ENCODE data around the gene TMEM217. TPM values are rescaled to one million over a fixed set of nuclear protein-coding genes. Genes with fewer than 3 reads are reported as not detected.

The TMEM217 gene
- 7.8 and 10.1 TPM in 2 replicates for total RNA-seq

DNA sequence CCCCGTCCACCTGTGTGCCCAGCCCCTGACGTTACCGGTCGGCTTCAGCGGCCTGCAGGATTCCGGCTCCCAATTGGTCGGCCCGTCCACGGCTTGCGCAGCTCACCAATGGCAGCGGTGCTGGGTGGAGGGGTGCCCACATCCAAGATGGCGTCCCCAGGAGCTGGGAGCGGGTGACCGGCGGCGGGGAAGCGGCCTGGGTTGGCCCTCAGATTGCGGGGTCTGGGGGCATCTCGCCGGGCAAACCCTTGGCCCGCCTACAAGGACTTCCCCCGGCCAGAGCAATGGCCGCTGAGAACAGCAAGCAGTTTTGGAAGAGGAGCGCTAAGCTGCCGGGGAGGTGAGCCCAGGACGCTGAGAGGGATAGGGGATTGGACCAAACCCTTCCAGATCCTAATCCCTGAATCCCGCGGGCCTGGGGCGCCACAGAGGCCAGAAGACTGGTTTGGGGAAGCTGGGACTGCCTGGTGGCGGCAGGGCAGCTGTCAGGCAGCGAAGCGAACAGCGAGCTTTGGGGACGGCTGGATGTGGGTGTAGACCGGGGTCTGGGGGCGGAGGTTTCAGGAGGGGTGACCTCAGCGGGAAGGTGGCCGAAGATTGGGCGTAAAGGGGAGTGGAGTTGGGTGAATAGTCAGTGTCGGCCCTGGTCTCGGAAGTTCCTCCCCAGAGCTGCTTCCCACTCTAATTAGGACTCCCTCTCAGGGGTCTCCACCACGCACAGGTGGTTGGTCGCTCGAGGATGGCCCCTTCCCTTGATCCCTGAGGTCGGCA, at the start of gene TMEM217, which contains the start of gene TBC1D22B:
TSS of gene TMEM217 (minus strand) at position 511 of the 771 bp plus-strand sequence. CDS start 39,114 bp downstream, outside the sequence.
TSS of gene TBC1D22B (plus strand) at position 139 of the 771 bp plus-strand sequence. CDS start at position 285, 146 bp downstream.

DNA sequence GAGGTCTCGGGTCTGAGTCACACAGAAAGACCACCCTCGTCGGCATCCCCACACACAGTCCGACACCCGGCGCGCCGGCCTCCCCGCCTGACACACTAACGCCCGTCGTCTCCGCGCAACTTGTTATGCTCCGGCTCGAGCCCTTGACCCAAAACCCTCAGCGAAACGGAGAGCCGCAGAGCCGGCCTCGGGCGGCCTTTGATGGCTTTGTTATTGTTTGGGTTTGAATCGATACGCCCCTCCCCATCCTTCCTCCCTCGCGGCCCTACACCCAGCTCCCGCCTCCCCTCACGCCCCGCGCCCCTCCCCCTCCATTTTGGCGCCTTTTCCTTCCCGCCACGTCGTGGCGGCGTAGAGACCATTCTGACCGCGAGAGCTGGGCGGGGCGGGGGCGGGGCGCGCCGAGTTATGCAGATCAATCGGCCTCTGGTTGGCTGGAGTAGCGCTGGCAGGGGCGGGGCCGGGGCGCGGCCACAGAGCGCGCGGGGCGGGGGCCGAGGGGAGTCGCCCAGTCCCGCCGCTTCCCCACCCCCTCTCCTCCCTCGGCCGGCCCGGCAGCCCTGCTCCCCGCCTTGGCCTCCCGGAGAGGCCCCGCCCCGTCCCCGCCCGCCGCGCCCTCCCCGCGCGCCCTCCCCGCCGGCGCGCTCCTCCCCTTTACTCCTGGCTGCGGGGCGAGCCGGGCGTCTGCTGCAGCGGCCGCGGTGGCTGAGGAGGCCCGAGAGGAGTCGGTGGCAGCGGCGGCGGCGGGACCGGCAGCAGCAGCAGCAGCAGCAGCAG, 88.3 kb downstream of the TMEM217 start, which contains the start of gene PIM1:
TSS of gene PIM1 (plus strand) at position 657 of the 777 bp plus-strand sequence. CDS start 424 bp downstream, outside the sequence.

Other genes with a start within 250 kb of the TMEM217 start
- gene PIM1, start 88.0 kb downstream of the TMEM217 start, total RNA-seq, result 6.1 and 8.4 TPM in 2 replicates
- gene TBC1D22B, start 372 bp downstream of the TMEM217 start, total RNA-seq, result 15.4 and 15.9 TPM in 2 replicates
- 12.6 and 19.5 TPM in 2 replicates for gene RNF8, start 95.8 kb upstream of the TMEM217 start, total RNA-seq
- gene CMTR1, start 175.1 kb upstream of the TMEM217 start, total RNA-seq, result 25.7 and 25.8 TPM in 2 replicates
- 92.7 and 100 TPM in 2 replicates for gene CCDC167, start 241.7 kb upstream of the TMEM217 start, total RNA-seq

Measured in mammary microvascular endothelial cell (primary cell).